ENCODE results near the gene WNT6. TPM values are rescaled to one million over a fixed set of nuclear protein-coding genes. Genes with fewer than 3 reads are reported as not detected.

The WNT6 gene
- total and polyA plus RNA-seq, 10 of the 15 experiments (the other 5 are each of a cell fraction or from before 2014, with no cell fraction given), result 0.11 to 0.44 (median 0.22) TPM; not detected in 5

GRCh38 chr2:218892693-218893348 is 33.2 kb downstream of the WNT6 start:
- CTCF ChIA-PET, result interaction anchor here (0.6 to 22.2 kb wide), 3 partner anchors 15 to 402 kb away, joined by 3 to 1364 read pairs (median 3); partner anchors contain the start of gene WNT10A
- RAD21 ChIA-PET (ENCODE audit: unreplicated experiment), result interaction anchor here (9.5 kb wide), 1 partner anchor 12 kb away, joined by 871 read pairs; the partner anchor contains the start of gene WNT10A
- peak; percentile 57 for ATAC-seq
- Histone ChIP-seq H3K4me1 (ENCODE audit: control insufficient read depth, insufficient read depth, low read length) (peaks cover 60% of the 10 kb centered on the region), H3K27me3 (replicated peaks in 1 of 2; ENCODE audit: control insufficient read depth in 2 of 2, insufficient read depth in 2 of 2, low read length in 1 of 2) (no peaks in the 10 kb centered on the region), H4K20me1 (ENCODE audit: control insufficient read depth, insufficient read depth) (no peaks in the 10 kb centered on the region), H3K4me3 (peak overlapping the region; percentile 71), H3K27ac (ENCODE audit: control insufficient read depth, insufficient read depth) (peak overlapping the region; percentile 95), H3K79me2 (ENCODE audit: control insufficient read depth, insufficient read depth, low read length) (peaks cover 34% of the 10 kb centered on the region), H3K9me3 (replicated peaks; ENCODE audit: control insufficient read depth, insufficient read depth, low read length) (no peaks in the 10 kb centered on the region), H2AFZ (ENCODE audit: control insufficient read depth, low read depth, low read length) (peak overlapping the region; percentile 51), H3K4me2 (ENCODE audit: control insufficient read depth, insufficient read depth) (peak overlapping the region; percentile 99), H3K9ac (ENCODE audit: control insufficient read depth, insufficient read depth, low read length) (peak overlapping the region; percentile 94), H3K36me3 (ENCODE audit: control insufficient read depth in 2 of 2, insufficient read depth in 2 of 2, low read length in 1 of 2) (peaks cover 0 to 12% of the 10 kb centered on the region in 2 experiments; a peak in 3 of 4 replicates)
- peak; percentile 80 for DNase-seq (ENCODE audit: low read depth, low spot score)
- POLR2A ChIA-PET, result interaction anchor here (7.9 to 10.2 kb wide), 2 partner anchors 7 to 14 kb away, joined by 154 to 360 read pairs; partner anchors contain the start of gene WNT10A
- in situ Hi-C loops (cut with MboI) (no loop called here), intact Hi-C loops (cut with micrococcal nuclease; ENCODE audit: unreplicated experiment) (no loop called here)
- BruUV-seq (replicated peaks), result no TSS peak
- SMC1A ChIA-PET (ENCODE audit: uncharacterized antibody, unreplicated experiment), result interaction anchor here (12.4 kb wide), 1 partner anchor 11 kb away, joined by 780 read pairs; the partner anchor contains the start of gene WNT10A
- under 1% methylated on average over 71 of the region's 72 CpGs for WGBS (ENCODE audit: insufficient coverage, insufficient replicate concordance, low lambda C conversion rate, missing lambda C conversion rate)
- FAIRE-seq, result peak; percentile 78
- no peak for TF ChIP-seq WRNIP1 (IDR thresholded peaks at IDR 0.05; ENCODE audit: borderline replicate concordance, low read depth, low read length)
- TF ChIP-seq KLF5 (IDR thresholded peaks at IDR 0.05; ENCODE audit: partially characterized antibody), result peak; percentile 32
- TF ChIP-seq MXI1 (IDR thresholded peaks at IDR 0.05; ENCODE audit: low read depth, low read length), result peak; percentile 68; the same call in 1 of the 2 replicates
- peak; percentile 70; the same call in 1 of the 2 replicates for TF ChIP-seq CREM (IDR thresholded peaks at IDR 0.05; ENCODE audit: low read depth)
- TF ChIP-seq GATAD2B (conservative IDR thresholded peaks at IDR 0.05; ENCODE audit: low read depth), result peak; percentile 100
- 0 out of 2 replicates have a peak, but pooled peaks have one; percentile 61 for TF ChIP-seq NFXL1 (IDR thresholded peaks at IDR 0.05; ENCODE audit: borderline replicate concordance)
- 0 out of 2 replicates have a peak, but pooled peaks have one; percentile 75 for TF ChIP-seq RB1 (IDR thresholded peaks at IDR 0.05; ENCODE audit: borderline replicate concordance)
- no peak for TF ChIP-seq FOXM1 (IDR thresholded peaks at IDR 0.05; ENCODE audit: low read depth, low read length)
- TF ChIP-seq ZNF24 (IDR thresholded peaks at IDR 0.05), result peak; percentile 78; the same call in 1 of the 2 replicates
- peak; percentile 88; the same call in 1 of the 2 replicates for TF ChIP-seq SMARCA5 (IDR thresholded peaks at IDR 0.05)
- TF ChIP-seq NR2F1 (conservative IDR thresholded peaks at IDR 0.05), result peak; percentile 89
- peak; percentile 32; the same call in 1 of the 2 replicates for TF ChIP-seq NRF1 (conservative IDR thresholded peaks at IDR 0.05; ENCODE audit: low read depth, low read length)
- TF ChIP-seq HDGF (IDR thresholded peaks at IDR 0.05), result no peak
- peak; percentile 47 for TF ChIP-seq SP1 (IDR thresholded peaks at IDR 0.05; ENCODE audit: low read depth, low read length)
- TF ChIP-seq LARP7 (IDR thresholded peaks at IDR 0.05), result peak; percentile 97
- no peak for TF ChIP-seq ELK1 (IDR thresholded peaks at IDR 0.05; ENCODE audit: low read depth, low read length)
- peak; percentile 52; the same call in 1 of the 2 replicates for TF ChIP-seq POLR2AphosphoS5 (IDR thresholded peaks at IDR 0.05; ENCODE audit: low read length)
- TF ChIP-seq ZBTB11 (CRISPR knock-in tag; IDR thresholded peaks at IDR 0.05), result no peak
- no peak for TF ChIP-seq CEBPB (IDR thresholded peaks at IDR 0.05; ENCODE audit: borderline replicate concordance in 1 of 2, low read depth in 2 of 2, low read length in 2 of 2)
